CD4-positive, CD25-positive, alpha-beta regulatory T cell (primary cell): ENCODE results near the gene MGAT4D. TPM values are rescaled to one million over a fixed set of nuclear protein-coding genes. Genes with fewer than 3 reads are reported as not detected.
"Not testable (repeated sequence)": the region's sequence is repeated elsewhere in the genome, so short reads cannot be mapped to it uniquely, and the experiment has no call there.

ENCODE experiments used
- ATAC-seq, 2 donors: fragments of 150-1000 bp; cut with Tn5 transposase; one replicate each; pipeline ENCODE4 v1.10.0; 2021; ENCODE audit warnings: low read depth in 2 of 2, moderate number of reproducible peaks in 2 of 2, moderate library complexity in 1 of 2
- DNase-seq, 3 donors: peaks; one replicate each; pipeline versions ENCODE4 v3.0.0 to v3.0.0-alpha.2; 2012 to 2022; ENCODE audit warnings: mixed read lengths in 1 of 3
- H3K27ac ChIP-seq: one replicate; pipeline ENCODE4 v1.7.0; 2013; ENCODE audit warnings: mild to moderate bottlenecking, low read length; ENCODE audit not compliant: insufficient read depth, poor library complexity, severe bottlenecking
- H3K27me3 ChIP-seq: one replicate; pipeline ENCODE4 v1.7.0; 2013; ENCODE audit warnings: low read length; ENCODE audit not compliant: control insufficient read depth, insufficient read depth
- H3K36me3 ChIP-seq: one replicate; pipeline ENCODE4 v1.7.0; 2013; ENCODE audit warnings: mild to moderate bottlenecking, low read length, moderate library complexity; ENCODE audit not compliant: control insufficient read depth, insufficient read depth
- H3K4me1 ChIP-seq: 2 replicates; pipeline ENCODE4 v1.7.0; 2013; ENCODE audit warnings: mild to moderate bottlenecking, low read length; ENCODE audit not compliant: insufficient read depth, control insufficient read depth, poor library complexity, severe bottlenecking
- H3K4me3 ChIP-seq: one replicate; pipeline ENCODE4 v1.7.0; 2013; ENCODE audit warnings: low read depth, mild to moderate bottlenecking, low read length, moderate library complexity
- H3K9me3 ChIP-seq, 2 experiments: 1 replicate in 1 of 2; 2 replicates in 1 of 2; pipeline ENCODE4 v1.7.0; 2013; ENCODE audit warnings: low read length in 2 of 2, mild to moderate bottlenecking in 1 of 2, moderate library complexity in 1 of 2; ENCODE audit not compliant: control insufficient read depth in 2 of 2
- H3K27ac Mint-ChIP-seq, 3 donors: one replicate each; pipeline ENCODE4 v1.8.0; 2020 to 2022; ENCODE audit warnings: mild to moderate bottlenecking in 3 of 3, mixed read lengths in 3 of 3, moderate library complexity in 2 of 3
- H3K27me3 Mint-ChIP-seq: one replicate; pipeline ENCODE4 v1.8.0; 2022; ENCODE audit warnings: mild to moderate bottlenecking, mixed read lengths
- H3K36me3 Mint-ChIP-seq: one replicate; pipeline ENCODE4 v1.8.0; 2020; ENCODE audit warnings: mixed read lengths
- H3K4me1 Mint-ChIP-seq, 4 donors: one replicate each; pipeline ENCODE4 v1.8.0; 2020 to 2022; ENCODE audit warnings: mixed read lengths in 4 of 4, mild to moderate bottlenecking in 1 of 4
- H3K4me3 Mint-ChIP-seq, 4 donors: one replicate each; pipeline ENCODE4 v1.8.0; 2020 to 2022; ENCODE audit warnings: mild to moderate bottlenecking in 4 of 4, mixed read lengths in 4 of 4, moderate library complexity in 3 of 4
- H3K9me3 Mint-ChIP-seq, 7 donors: one replicate each; pipeline ENCODE4 v1.8.0; 2020 to 2022; ENCODE audit warnings: mixed read lengths in 7 of 7, mild to moderate bottlenecking in 3 of 7, moderate library complexity in 2 of 7
- polyA plus RNA-seq, 4 donors: library from polyadenylated mRNA; unstranded; fragments of 300-500 nt; fragmentation: Illumina TruSeq; gene quantifications; one replicate each; pipeline ENCODE4 v1.2.3, GENCODE V29; 2021
- total RNA-seq: library from RNA; stranded (reverse); gene quantifications from one replicate; pipeline ENCODE4 v1.2.3, GENCODE V29; 2022

Gene MGAT4D
- total and polyA plus RNA-seq, 5 donors from 2014 or later = not detected

DNA sequence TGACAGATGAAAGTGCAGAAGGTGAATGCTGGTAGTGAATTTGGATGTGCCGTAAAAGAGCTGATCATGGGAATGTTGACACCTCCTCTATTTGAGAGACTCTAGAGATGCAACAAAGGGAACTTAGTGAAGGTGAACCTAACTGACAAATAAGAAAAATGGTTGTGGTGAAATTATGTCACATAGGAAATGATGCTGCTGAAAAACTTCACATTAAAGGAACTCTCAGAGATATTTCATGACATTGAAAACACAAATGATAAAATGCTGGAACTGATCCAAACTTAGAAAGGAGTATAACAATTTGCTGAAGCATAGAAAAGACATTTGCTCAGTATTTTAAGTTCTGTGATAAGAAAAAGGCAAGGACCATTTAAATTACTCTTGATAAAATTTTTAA is 31.9 kb downstream of the MGAT4D start:
- Histone ChIP-seq H3K4me3 (no peak overlapping the region), H3K27ac (no peak overlapping the region), H3K36me3 (no peaks in the 10 kb centered on the region), H3K27me3 (peaks cover 5% of the 10 kb centered on the region), H3K9me3 (no peaks in the 10 kb centered on the region), H3K4me1 (no peaks in the 10 kb centered on the region)
- H3K9me3 Mint-ChIP-seq = peaks cover 0 to 3% (median 0%) of the 10 kb centered on the region in 7 donors
- ATAC-seq (no peak), DNase-seq (no peak)
- no peak overlapping the region for H3K27ac Mint-ChIP-seq
- H3K36me3 Mint-ChIP-seq = no peaks in the 10 kb centered on the region
- H3K27me3 Mint-ChIP-seq = peaks cover 12% of the 10 kb centered on the region
- H3K4me1 Mint-ChIP-seq = no peaks in the 10 kb centered on the region
- no peak overlapping the region for H3K4me3 Mint-ChIP-seq

DNA sequence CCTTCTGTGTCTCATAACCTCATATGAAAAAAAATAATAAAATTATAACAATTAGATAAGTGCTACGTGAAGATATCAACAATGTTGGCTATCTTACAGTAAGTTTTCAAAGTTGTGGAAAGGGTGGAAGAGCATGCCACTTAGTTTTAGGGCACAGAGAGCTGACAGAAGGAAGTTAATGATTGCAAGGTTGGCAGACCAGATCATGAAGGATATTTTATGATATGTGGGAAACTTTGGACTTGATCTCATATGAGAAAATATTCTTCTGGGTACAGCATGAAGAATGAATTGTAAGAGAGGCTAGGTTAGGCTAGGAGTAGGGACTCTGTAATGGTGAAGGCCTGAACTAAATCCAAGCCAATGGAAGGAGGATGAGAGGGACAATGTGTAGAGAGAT is 34.5 kb downstream of the MGAT4D start:
- no peaks in the 10 kb centered on the region for H3K36me3 Mint-ChIP-seq
- no peak overlapping the region for H3K4me3 ChIP-seq
- peaks cover 0 to 4% (median 0%) of the 10 kb centered on the region in 7 donors for H3K9me3 Mint-ChIP-seq
- H3K9me3 ChIP-seq = no peaks in the 10 kb centered on the region
- DNase-seq (no peak), ATAC-seq (no peak)
- H3K27me3 Mint-ChIP-seq = peaks cover 20% of the 10 kb centered on the region
- no peak overlapping the region for H3K27ac Mint-ChIP-seq
- H3K4me1 ChIP-seq = no peaks in the 10 kb centered on the region
- H3K36me3 ChIP-seq = no peaks in the 10 kb centered on the region
- H3K27me3 ChIP-seq = peaks cover 5% of the 10 kb centered on the region
- no peaks in the 10 kb centered on the region for H3K4me1 Mint-ChIP-seq
- no peak overlapping the region for H3K4me3 Mint-ChIP-seq
- no peak overlapping the region for H3K27ac ChIP-seq

DNA sequence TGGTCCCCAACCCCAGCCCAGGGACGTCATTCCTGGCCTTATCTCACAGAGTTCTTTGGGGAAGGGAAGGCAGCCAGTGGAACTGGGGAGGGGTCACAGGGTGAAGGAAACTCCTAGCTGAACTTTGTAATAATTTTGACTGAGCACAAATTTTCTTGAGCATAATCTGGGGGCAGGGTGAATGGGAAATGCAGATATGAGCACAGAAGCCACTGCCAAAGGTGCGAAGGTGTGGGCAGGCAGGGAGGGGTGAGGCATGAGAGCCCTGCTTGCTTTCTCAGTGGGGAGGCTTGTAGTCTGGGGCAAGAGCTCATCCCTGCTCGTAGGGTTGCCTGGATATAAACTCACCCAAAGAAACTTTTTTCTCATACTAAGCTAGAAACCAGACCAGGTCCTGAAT is 34.9 kb downstream of the MGAT4D start:
- Histone ChIP-seq H3K4me1 (no peaks in the 10 kb centered on the region), H3K27ac (no peak overlapping the region), H3K4me3 (no peak overlapping the region), H3K27me3 (peaks cover 6% of the 10 kb centered on the region), H3K9me3 (no peaks in the 10 kb centered on the region), H3K36me3 (no peaks in the 10 kb centered on the region)
- H3K4me3 Mint-ChIP-seq = no peak overlapping the region
- ATAC-seq = no peak
- DNase-seq = no peak
- H3K27me3 Mint-ChIP-seq = peaks cover 20% of the 10 kb centered on the region
- peaks cover 0 to 4% (median 0%) of the 10 kb centered on the region in 7 donors for H3K9me3 Mint-ChIP-seq
- no peaks in the 10 kb centered on the region for H3K4me1 Mint-ChIP-seq
- H3K27ac Mint-ChIP-seq = no peak overlapping the region
- no peaks in the 10 kb centered on the region for H3K36me3 Mint-ChIP-seq

DNA sequence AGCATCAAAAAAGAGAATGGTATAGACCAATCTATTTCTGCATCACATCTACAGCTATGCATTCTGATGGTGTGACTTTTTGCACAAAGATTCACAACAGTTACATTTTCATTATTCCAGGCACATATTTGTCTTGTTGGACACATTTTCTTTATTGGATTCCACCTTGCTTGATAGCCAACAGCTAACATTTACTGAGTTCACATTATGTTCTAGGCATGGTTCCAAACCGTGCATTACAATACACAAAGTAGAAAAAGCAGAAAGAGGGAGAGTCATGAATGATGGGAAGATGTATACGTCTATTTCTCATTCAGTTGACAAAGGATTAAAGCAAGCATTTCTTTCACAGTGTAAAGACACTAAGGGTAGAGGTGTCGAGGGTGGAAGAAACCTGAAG is 47.7 kb downstream of the MGAT4D start:
- Histone ChIP-seq H3K27ac (no peak overlapping the region), H3K4me3 (no peak overlapping the region), H3K36me3 (no peaks in the 10 kb centered on the region), H3K27me3 (peaks cover 7% of the 10 kb centered on the region), H3K4me1 (no peaks in the 10 kb centered on the region), H3K9me3 (no peaks in the 10 kb centered on the region)
- Mint-ChIP-seq H3K4me1 (no peaks in the 10 kb centered on the region), H3K4me3 (no peak overlapping the region), H3K9me3 (peaks cover 0 to 2% (median 0%) of the 10 kb centered on the region in 7 donors), H3K27me3 (peaks cover 46% of the 10 kb centered on the region), H3K36me3 (no peaks in the 10 kb centered on the region), H3K27ac (no peak overlapping the region)
- no peak for ATAC-seq
- DNase-seq = no peak

DNA sequence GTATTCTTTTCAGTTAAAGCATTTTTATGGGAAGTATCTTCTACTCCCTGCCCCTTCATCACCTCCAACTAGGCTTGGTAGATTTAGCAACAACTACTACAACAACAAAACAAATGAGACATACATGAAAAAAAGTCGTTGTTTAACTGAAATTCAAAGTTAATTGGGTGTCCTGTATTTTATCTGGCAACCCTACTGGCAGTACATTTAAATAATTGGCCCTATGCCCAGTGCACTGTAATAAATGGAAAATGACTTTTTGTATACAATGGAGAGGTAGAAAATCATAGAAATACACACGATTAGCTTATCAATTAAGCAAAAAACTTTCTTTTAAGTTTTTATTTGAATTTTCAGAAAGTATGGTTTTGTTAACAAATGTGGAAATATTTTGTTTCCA is 49.3 kb downstream of the MGAT4D start:
- Histone ChIP-seq H3K36me3 (no peaks in the 10 kb centered on the region), H3K9me3 (no peaks in the 10 kb centered on the region), H3K4me1 (no peaks in the 10 kb centered on the region), H3K4me3 (no peak overlapping the region), H3K27ac (no peak overlapping the region), H3K27me3 (peaks cover 4% of the 10 kb centered on the region)
- ATAC-seq (no peak), DNase-seq (no peak)
- Mint-ChIP-seq H3K36me3 (no peaks in the 10 kb centered on the region), H3K9me3 (peaks cover 0 to 4% (median 0%) of the 10 kb centered on the region in 7 donors), H3K27me3 (peaks cover 42% of the 10 kb centered on the region), H3K4me1 (no peaks in the 10 kb centered on the region), H3K4me3 (no peak overlapping the region), H3K27ac (no peak overlapping the region)

DNA sequence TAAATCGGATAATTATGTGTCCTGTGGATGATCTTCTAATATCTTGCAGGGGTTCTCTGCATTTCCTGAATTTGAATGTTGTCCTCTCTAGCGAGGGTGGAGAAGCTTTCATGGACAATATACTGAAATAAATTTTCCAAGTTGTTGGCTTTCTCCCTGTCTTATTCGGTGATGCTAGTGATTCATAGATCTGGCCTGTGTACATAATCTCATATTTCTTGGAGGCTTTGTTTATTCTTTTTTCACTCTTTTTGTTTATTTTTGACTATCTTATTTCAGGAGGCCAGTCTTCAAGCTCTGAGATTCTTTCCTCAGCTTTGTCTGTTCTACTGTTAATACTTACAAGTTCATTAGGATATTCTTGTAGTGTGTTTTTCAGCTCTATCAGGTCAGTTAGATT is 49.9 kb downstream of the MGAT4D start:
- Mint-ChIP-seq H3K27ac (no peak overlapping the region), H3K4me1 (no peaks in the 10 kb centered on the region)
- no peak for ATAC-seq

DNA sequence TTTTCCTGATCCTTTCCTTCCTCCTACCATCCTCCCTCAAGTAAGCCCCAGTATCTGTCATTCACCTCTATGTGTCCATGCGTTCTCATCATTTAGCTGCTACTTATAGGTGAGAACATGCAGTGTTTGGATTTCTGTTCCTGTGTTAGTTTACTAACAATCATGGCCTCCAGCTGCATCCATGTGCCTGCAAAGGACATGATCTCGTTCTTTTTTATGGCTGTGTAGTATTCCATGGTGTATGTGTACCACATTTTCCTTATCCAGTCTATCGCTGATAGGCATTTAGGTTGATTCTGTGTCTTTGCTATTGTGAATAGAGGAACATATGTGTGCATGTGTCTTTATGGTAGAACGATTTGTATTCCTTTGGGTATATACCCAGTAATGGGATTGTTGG is 53.7 kb downstream of the MGAT4D start:
- H3K4me1 ChIP-seq, H3K4me1 Mint-ChIP-seq, H3K4me3 ChIP-seq, H3K36me3 ChIP-seq, H3K27me3 ChIP-seq, DNase-seq, H3K36me3 Mint-ChIP-seq, H3K9me3 Mint-ChIP-seq, H3K9me3 ChIP-seq, H3K27ac ChIP-seq, H3K27ac Mint-ChIP-seq, ATAC-seq: not testable (repeated sequence)
- Mint-ChIP-seq H3K4me3 (peak overlapping the region in 1 of 4 donors; percentile 30), H3K27me3 (peaks cover 39% of the 10 kb centered on the region)

More for the DNA sequence above, 49.9 kb downstream of the MGAT4D start:
- no peak overlapping the region for H3K27ac ChIP-seq
- peaks cover 0 to 4% (median 0%) of the 10 kb centered on the region in 7 donors for H3K9me3 Mint-ChIP-seq
- H3K27me3 ChIP-seq = peaks cover 4% of the 10 kb centered on the region
- no peaks in the 10 kb centered on the region for H3K36me3 Mint-ChIP-seq
- H3K4me1 ChIP-seq = no peaks in the 10 kb centered on the region
- H3K36me3 ChIP-seq = no peaks in the 10 kb centered on the region
- H3K27me3 Mint-ChIP-seq = peaks cover 39% of the 10 kb centered on the region
- no peak overlapping the region for H3K4me3 Mint-ChIP-seq
- DNase-seq = no peak
- H3K9me3 ChIP-seq = no peaks in the 10 kb centered on the region
- no peak overlapping the region for H3K4me3 ChIP-seq

DNA sequence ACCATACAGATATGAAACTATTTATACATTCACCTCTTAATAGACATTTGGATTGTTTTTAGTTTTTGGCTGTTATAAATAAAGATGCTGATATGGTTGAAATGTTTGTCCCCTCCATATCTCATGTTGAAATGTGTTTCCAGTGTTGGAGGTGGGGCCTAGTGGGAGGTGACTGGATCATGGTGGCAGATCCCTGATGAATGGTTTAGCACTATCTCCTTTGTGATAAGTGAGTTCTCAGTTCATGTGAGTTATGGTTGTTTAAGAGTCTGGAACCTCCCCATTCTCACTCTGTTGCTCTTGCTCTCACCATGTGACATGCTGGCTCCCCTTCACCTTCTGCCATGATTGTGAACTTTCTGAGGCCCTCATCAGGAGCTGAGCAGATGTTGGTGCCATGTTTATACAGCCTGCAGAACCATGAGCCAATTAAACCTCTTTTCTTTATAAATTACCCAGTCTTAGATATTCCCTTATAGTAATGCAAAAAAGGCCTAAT is 58.4 kb downstream of the MGAT4D start:
- Mint-ChIP-seq H3K4me3 (no peak overlapping the region), H3K27me3 (peaks cover 15% of the 10 kb centered on the region), H3K9me3 (peaks cover 0 to 4% (median 2%) of the 10 kb centered on the region in 7 donors), H3K4me1 (no peaks in the 10 kb centered on the region), H3K36me3 (no peaks in the 10 kb centered on the region), H3K27ac (no peak overlapping the region)
- H3K27ac ChIP-seq = no peak overlapping the region
- no peaks in the 10 kb centered on the region for H3K4me1 ChIP-seq
- DNase-seq = no peak
- H3K27me3 ChIP-seq = no peaks in the 10 kb centered on the region
- no peaks in the 10 kb centered on the region for H3K9me3 ChIP-seq
- ATAC-seq = no peak
- no peaks in the 10 kb centered on the region for H3K36me3 ChIP-seq
- H3K4me3 ChIP-seq = no peak overlapping the region
